SK-N-SH (cell line): Measurements from ENCODE around the gene UBASH3B.

Experiments
- CTCF ChIP-seq: fragments of 200-600 bp; sonication (generic); IDR thresholded peaks from 2 replicates; pipeline ENCODE4 v1.6.1; 2017; ENCODE audit warnings: antibody characterized with exemption, mild to moderate bottlenecking, moderate library complexity
- EP300 ChIP-seq, 2 experiments: IDR thresholded peaks; 2 replicates each; pipeline versions ENCODE4 v1.4.0 to v1.6.1; 2012; ENCODE audit warnings: borderline replicate concordance in 1 of 2, low read depth in 1 of 2, low read length in 1 of 2
- MAX ChIP-seq: IDR thresholded peaks from 2 replicates; pipeline ENCODE4 v1.4.0; 2012; ENCODE audit warnings: low read depth
- POLR2AphosphoS5 ChIP-seq: IDR thresholded peaks from 2 replicates; pipeline ENCODE4 v1.6.1; 2012; ENCODE audit warnings: low read depth, low read length
- RFX5 ChIP-seq: IDR thresholded peaks from 2 replicates; pipeline ENCODE4 v1.6.1; 2012; ENCODE audit warnings: mild to moderate bottlenecking, improper control_type of control experiment, low read length

GRCh38 chr11:122625976-122626665 is 29.4 kb upstream of the UBASH3B start:
- TF ChIP-seq RFX5 (no peak), CTCF (no peak), POLR2AphosphoS5 (no peak), MAX (no peak), EP300 (IDR thresholded peaks at IDR 0.05; ENCODE audit: borderline replicate concordance in 1 of 2, low read depth in 1 of 2, low read length in 1 of 2) (no peak)
